Measurements from ENCODE around the gene EPB41L1. TPM values are rescaled to one million over a fixed set of nuclear protein-coding genes. Genes with fewer than 3 reads are reported as not detected.
A peak's percentile ranks its signal among the peaks of the same experiment; 100 is the strongest.

Gene EPB41L1
- total RNA-seq, 1 experiment from 2014 or later = 8.6 TPM

DNA sequence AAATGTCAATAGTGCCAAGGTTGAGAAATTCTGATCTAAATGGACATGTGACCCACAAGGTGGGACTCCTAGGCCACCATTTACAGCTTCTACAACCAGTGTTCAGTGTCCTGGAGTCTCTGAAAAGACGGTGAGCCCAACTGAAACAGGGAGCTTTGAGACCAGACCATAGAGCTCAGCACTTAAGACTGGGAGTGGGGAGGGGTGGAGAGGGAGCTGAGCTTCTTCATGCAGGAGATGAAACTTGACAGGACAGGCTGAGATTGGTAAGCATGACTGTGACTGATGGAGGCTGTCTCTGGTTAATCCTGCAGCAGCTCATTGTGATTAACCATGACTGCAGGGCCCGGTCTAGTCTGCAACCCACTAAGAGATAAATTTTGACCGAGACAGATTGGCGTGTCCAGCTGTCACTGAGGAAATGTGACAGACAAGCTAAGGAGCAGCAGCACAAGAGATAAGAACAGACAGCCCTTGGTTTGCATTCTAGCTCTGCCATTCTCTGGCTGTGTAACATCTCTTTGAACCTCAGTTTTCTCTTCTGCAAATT, 80.3 kb downstream of the EPB41L1 start:
- BruUV-seq (replicated peaks) = no TSS peak
- in situ Hi-C loops (cut with HindIII; ENCODE audit: low pct_unique_long_range_greater_than_20kb, low sequenced_read_pairs) (no loop called here), intact Hi-C loops (cut with micrococcal nuclease; ENCODE audit: unreplicated experiment) (no loop called here)
- H3K36me3 ChIP-seq (ENCODE audit: control insufficient read depth, insufficient read depth, low read length) = no peaks in the 10 kb centered on the region; the same call in 1 of the 2 replicates
- H3K4me1 ChIP-seq (ENCODE audit: control insufficient read depth, insufficient read depth, low read length) = peaks cover 16% of the 10 kb centered on the region; the same call in 1 of the 2 replicates
- no peaks in the 10 kb centered on the region for H3K9me3 ChIP-seq (ENCODE audit: control insufficient read depth, insufficient read depth, low read depth, low read length)
- ChIA-PET CTCF (no interaction called here), POLR2A (no interaction called here)
- H3K27ac ChIP-seq (ENCODE audit: low read length) = no peak overlapping the region
- H3K4me3 ChIP-seq (ENCODE audit: low read depth in 2 of 2, low read length in 2 of 2) = no peak overlapping the region
- H3K27me3 ChIP-seq (ENCODE audit: control insufficient read depth, insufficient read depth, low read length) = no peaks in the 10 kb centered on the region
- no peak for DNase-seq (ENCODE audit: low read depth, low spot score)
- no peak for ATAC-seq
- TF ChIP-seq, protein P1, sequence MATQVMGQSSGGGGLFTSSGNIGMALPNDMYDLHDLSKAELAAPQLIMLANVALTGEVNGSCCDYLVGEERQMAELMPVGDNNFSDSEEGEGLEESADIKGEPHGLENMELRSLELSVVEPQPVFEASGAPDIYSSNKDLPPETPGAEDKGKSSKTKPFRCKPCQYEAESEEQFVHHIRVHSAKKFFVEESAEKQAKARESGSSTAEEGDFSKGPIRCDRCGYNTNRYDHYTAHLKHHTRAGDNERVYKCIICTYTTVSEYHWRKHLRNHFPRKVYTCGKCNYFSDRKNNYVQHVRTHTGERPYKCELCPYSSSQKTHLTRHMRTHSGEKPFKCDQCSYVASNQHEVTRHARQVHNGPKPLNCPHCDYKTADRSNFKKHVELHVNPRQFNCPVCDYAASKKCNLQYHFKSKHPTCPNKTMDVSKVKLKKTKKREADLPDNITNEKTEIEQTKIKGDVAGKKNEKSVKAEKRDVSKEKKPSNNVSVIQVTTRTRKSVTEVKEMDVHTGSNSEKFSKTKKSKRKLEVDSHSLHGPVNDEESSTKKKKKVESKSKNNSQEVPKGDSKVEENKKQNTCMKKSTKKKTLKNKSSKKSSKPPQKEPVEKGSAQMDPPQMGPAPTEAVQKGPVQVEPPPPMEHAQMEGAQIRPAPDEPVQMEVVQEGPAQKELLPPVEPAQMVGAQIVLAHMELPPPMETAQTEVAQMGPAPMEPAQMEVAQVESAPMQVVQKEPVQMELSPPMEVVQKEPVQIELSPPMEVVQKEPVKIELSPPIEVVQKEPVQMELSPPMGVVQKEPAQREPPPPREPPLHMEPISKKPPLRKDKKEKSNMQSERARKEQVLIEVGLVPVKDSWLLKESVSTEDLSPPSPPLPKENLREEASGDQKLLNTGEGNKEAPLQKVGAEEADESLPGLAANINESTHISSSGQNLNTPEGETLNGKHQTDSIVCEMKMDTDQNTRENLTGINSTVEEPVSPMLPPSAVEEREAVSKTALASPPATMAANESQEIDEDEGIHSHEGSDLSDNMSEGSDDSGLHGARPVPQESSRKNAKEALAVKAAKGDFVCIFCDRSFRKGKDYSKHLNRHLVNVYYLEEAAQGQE (IDR thresholded peaks at IDR 0.05; ENCODE audit: insufficient read depth in 1 of 2, low read depth in 2 of 2, low read length in 1 of 2) = no peak
- TF ChIP-seq TCF7L2 (IDR thresholded peaks at IDR 0.05; ENCODE audit: low read depth, low read length) (no peak), POLR2AphosphoS5 (IDR thresholded peaks at IDR 0.05; ENCODE audit: low read depth, low read length) (no peak), SIN3A (IDR thresholded peaks at IDR 0.05; ENCODE audit: borderline replicate concordance, insufficient read depth, low read depth, low read length) (no peak)
- TF ChIP-seq, protein P2, sequence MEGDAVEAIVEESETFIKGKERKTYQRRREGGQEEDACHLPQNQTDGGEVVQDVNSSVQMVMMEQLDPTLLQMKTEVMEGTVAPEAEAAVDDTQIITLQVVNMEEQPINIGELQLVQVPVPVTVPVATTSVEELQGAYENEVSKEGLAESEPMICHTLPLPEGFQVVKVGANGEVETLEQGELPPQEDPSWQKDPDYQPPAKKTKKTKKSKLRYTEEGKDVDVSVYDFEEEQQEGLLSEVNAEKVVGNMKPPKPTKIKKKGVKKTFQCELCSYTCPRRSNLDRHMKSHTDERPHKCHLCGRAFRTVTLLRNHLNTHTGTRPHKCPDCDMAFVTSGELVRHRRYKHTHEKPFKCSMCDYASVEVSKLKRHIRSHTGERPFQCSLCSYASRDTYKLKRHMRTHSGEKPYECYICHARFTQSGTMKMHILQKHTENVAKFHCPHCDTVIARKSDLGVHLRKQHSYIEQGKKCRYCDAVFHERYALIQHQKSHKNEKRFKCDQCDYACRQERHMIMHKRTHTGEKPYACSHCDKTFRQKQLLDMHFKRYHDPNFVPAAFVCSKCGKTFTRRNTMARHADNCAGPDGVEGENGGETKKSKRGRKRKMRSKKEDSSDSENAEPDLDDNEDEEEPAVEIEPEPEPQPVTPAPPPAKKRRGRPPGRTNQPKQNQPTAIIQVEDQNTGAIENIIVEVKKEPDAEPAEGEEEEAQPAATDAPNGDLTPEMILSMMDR (IDR thresholded peaks at IDR 0.05) = no peak

DNA sequence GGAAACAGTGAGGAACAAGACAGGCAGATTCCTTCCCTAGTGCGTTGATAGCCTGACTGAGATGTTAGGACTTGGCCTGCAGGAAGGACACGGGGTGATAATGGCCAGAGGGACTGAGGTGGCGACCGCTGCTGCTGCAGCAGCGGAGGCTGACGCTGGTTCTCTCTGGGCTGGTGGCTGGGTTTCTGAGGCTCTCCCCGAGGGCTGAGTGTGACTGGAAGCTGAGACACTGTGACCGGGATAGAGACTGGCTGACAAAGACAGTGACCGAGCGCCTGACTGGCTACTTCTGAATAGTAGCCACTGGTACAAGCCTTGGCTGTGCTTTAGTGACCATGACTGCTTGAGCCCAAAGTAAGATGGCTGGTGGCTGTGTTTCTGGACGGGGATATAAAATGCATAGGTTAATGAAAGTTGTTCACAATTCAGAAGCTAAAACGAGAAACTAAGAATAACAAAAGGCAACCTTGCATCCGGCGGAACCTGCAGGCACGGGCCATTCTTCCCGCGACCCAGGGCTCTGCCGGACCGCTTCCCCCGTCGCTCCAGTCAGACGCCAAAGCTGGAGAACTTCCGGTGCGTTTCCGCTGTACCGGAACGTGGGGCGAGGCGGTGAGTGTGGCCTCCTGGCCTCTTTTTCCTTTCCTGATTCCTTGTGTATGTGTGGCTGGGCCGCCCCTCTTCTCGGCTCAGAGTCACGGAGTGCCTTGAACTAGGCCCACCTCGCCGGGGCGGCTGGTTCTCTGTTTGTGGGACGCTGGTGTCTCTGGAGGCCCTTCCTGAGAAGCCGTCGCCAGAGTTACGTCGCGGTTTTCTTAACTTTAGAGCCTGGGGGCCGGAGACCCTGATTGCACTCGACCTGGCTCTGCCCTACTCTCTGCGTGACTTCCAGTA, 81.6 kb downstream of the EPB41L1 start, which contains the start of gene AAR2:
Gene AAR2 (plus strand): TSS at position 587 of the 894 bp plus-strand sequence. CDS start 3,391 bp downstream, outside the sequence.
- ChIA-PET CTCF (interaction anchor here (0.6 kb wide), 1 partner anchor 121 kb away, joined by 3 read pairs; no protein-coding TSS in a partner anchor), POLR2A (no interaction called here)
- Histone ChIP-seq H3K27me3 (ENCODE audit: control insufficient read depth, insufficient read depth, low read length) (no peaks in the 10 kb centered on the region), H3K27ac (ENCODE audit: low read length) (peak within 1 kb of the TSS; percentile 96), H3K36me3 (ENCODE audit: control insufficient read depth, insufficient read depth, low read length) (peaks cover 8% of the 10 kb centered on the region), H3K4me3 (ENCODE audit: low read depth in 2 of 2, low read length in 2 of 2) (peak within 1 kb of the TSS; percentile 90 to 94), H3K4me1 (ENCODE audit: control insufficient read depth, insufficient read depth, low read length) (peaks cover 16% of the 10 kb centered on the region; the same call in 1 of the 2 replicates), H3K9me3 (ENCODE audit: control insufficient read depth, insufficient read depth, low read depth, low read length) (no peaks in the 10 kb centered on the region)
- intact Hi-C loops (cut with micrococcal nuclease; ENCODE audit: unreplicated experiment) = no loop called here
- ATAC-seq (peak; percentile 99), DNase-seq (ENCODE audit: low read depth, low spot score) (peak; percentile 24)
- TF ChIP-seq POLR2AphosphoS5 (IDR thresholded peaks at IDR 0.05; ENCODE audit: low read depth, low read length) = peak; percentile 94
- peak; percentile 86; the same call in 1 of the 2 replicates for TF ChIP-seq SIN3A (IDR thresholded peaks at IDR 0.05; ENCODE audit: borderline replicate concordance, insufficient read depth, low read depth, low read length)
- TF ChIP-seq, protein P2 (IDR thresholded peaks at IDR 0.05) = no peak
- TF ChIP-seq, protein P1 (IDR thresholded peaks at IDR 0.05; ENCODE audit: insufficient read depth in 1 of 2, low read depth in 2 of 2, low read length in 1 of 2) = peak; percentile 36 to 46; a peak in 1 of 4 replicates
- TF ChIP-seq TCF7L2 (IDR thresholded peaks at IDR 0.05; ENCODE audit: low read depth, low read length) = peak; percentile 32; the same call in 1 of the 2 replicates
- in situ Hi-C loops (cut with HindIII; ENCODE audit: low pct_unique_long_range_greater_than_20kb, low sequenced_read_pairs) = no loop called here
- no TSS peak for BruUV-seq (replicated peaks)

All from Panc1 (cell line).